H1 (cell line): ENCODE results near the gene TBC1D22A. TPM values are rescaled to one million over a fixed set of nuclear protein-coding genes. Genes with fewer than 3 reads are reported as not detected.

Experiments
- CTCF ChIA-PET: fragments of 300-600 bp; sonication (Branson Sonifier 250); formaldehyde crosslinking; loops from one replicate; lab custom pipeline; 2021; ENCODE audit not compliant: partially characterized antibody; lab: Charles Lee
- POLR2A ChIA-PET: fragments of 300-600 bp; sonication (Branson Sonifier 250); formaldehyde crosslinking; loops from one replicate; lab custom pipeline; 2021; ENCODE audit warnings: inconsistent platforms; ENCODE audit not compliant: partially characterized antibody; lab: Charles Lee
- DNase-seq, 2 experiments: peaks; one replicate each; pipeline versions ENCODE4 v3.0.0 to v3.0.0-alpha.2; 2010 to 2022; ENCODE audit warnings: low spot score in 2 of 2, low read depth in 1 of 2, mixed read lengths in 1 of 2
- FAIRE-seq: peaks from 2 replicates; lab custom pipeline; 2011; peaks lifted over from hg19 to GRCh38; lab: Jason Lieb, UNC
- H2AFZ ChIP-seq: 2 replicates; pipeline ENCODE4 v1.8.1; 2012; ENCODE audit warnings: low read length, inconsistent platforms
- H2AK5ac ChIP-seq: 2 replicates; pipeline ENCODE4 v1.6.1; 2013; ENCODE audit warnings: low read depth, low read length
- H2BK120ac ChIP-seq: replicated peaks from 2 replicates; pipeline ENCODE3; 2013; ENCODE audit warnings: low read depth, low read length, inconsistent platforms
- H2BK12ac ChIP-seq: 2 replicates; pipeline ENCODE4 v1.6.1; 2013; ENCODE audit warnings: low read depth, low read length
- H2BK15ac ChIP-seq: 2 replicates; pipeline ENCODE4 v1.6.1; 2013; ENCODE audit warnings: low read length
- H2BK20ac ChIP-seq: 2 replicates; pipeline ENCODE4 v1.6.1; 2013; ENCODE audit warnings: low read length
- H2BK5ac ChIP-seq: 2 replicates; pipeline ENCODE4 v1.6.1; 2013; ENCODE audit warnings: low read depth, low read length
- H3K14ac ChIP-seq: 2 replicates; pipeline ENCODE4 v1.6.1; 2013; ENCODE audit warnings: inconsistent platforms; ENCODE audit not compliant: insufficient read length
- H3K18ac ChIP-seq: 2 replicates; pipeline ENCODE4 v1.6.1; 2013; ENCODE audit warnings: low read length; ENCODE audit errors: extremely low read depth
- H3K23ac ChIP-seq: 2 replicates; pipeline ENCODE4 v1.6.1; 2013; ENCODE audit warnings: inconsistent platforms; ENCODE audit not compliant: insufficient read length
- H3K23me2 ChIP-seq: 2 replicates; pipeline ENCODE4 v1.6.1; 2013; ENCODE audit warnings: low read depth, low read length
- H3K27ac ChIP-seq: 2 replicates; pipeline ENCODE4 v1.6.1; 2011; ENCODE audit warnings: low read depth, low read length, inconsistent platforms
- H3K27me3 ChIP-seq, 4 experiments: replicated peaks in 1 of 4; 1 replicate in 1 of 4; 2 replicates in 3 of 4; pipeline versions ENCODE4 v1.6.1 to v1.8.1; 2011 to 2013; ENCODE audit warnings: low read length in 3 of 4, mild to moderate bottlenecking in 3 of 4, inconsistent platforms in 2 of 4, mixed read lengths in 2 of 4, moderate library complexity in 1 of 4; ENCODE audit not compliant: control insufficient read depth in 3 of 4, insufficient read depth in 3 of 4; ENCODE audit errors: extremely low read depth in 1 of 4
- H3K36me3 ChIP-seq, 4 experiments: 2 replicates each; pipeline versions ENCODE4 v1.6.1 to v1.8.1; 2011 to 2013; ENCODE audit warnings: mild to moderate bottlenecking in 4 of 4, low read length in 3 of 4, moderate library complexity in 2 of 4, control low read depth in 1 of 4, inconsistent platforms in 1 of 4; ENCODE audit not compliant: insufficient read depth in 4 of 4, control insufficient read depth in 2 of 4
- H3K4ac ChIP-seq: replicated peaks from 2 replicates; pipeline ENCODE3; 2013; ENCODE audit warnings: low read length, low read depth, mixed read lengths, inconsistent platforms; ENCODE audit not compliant: insufficient read length
- H3K4me1 ChIP-seq, 4 experiments: replicated peaks in 1 of 4; 1 replicate in 1 of 4; 2 replicates in 3 of 4; pipeline versions ENCODE4 v1.6.1 to v1.8.1; 2011 to 2013; ENCODE audit warnings: low read length in 3 of 4, inconsistent platforms in 2 of 4, mixed read lengths in 1 of 4; ENCODE audit not compliant: insufficient read depth in 4 of 4, control insufficient read depth in 3 of 4
- H3K4me2 ChIP-seq, 2 experiments: 2 replicates each; pipeline versions ENCODE4 v1.6.1 to v1.8.1; 2011 to 2013; ENCODE audit warnings: low read depth in 2 of 2, low read length in 2 of 2, control low read depth in 1 of 2, inconsistent platforms in 1 of 2, mild to moderate bottlenecking in 1 of 2; ENCODE audit not compliant: insufficient read depth in 1 of 2
- H3K4me3 ChIP-seq, 4 experiments: fragments of 200-600, 300-600 bp in 1 of 4; sonication (generic), shearing (Covaris generic), sonication (Bioruptor Twin) in 1 of 4; 2 replicates each; pipeline versions ENCODE4 v1.5.1 to v1.8.1; 2011 to 2016; ENCODE audit warnings: low read length in 4 of 4, low read depth in 3 of 4, control low read depth in 2 of 4, inconsistent platforms in 2 of 4, mild to moderate bottlenecking in 2 of 4, mixed read lengths in 1 of 4, moderate library complexity in 1 of 4; ENCODE audit not compliant: insufficient read depth in 2 of 4; ENCODE audit errors: extremely low read depth in 1 of 4
- H3K56ac ChIP-seq: replicated peaks from 2 replicates; pipeline ENCODE3; 2013; ENCODE audit warnings: low read depth, mild to moderate bottlenecking, mixed read lengths, low read length, inconsistent platforms; ENCODE audit not compliant: insufficient read length
- H3K79me1 ChIP-seq: 2 replicates; pipeline ENCODE4 v1.6.1; 2013; ENCODE audit warnings: low read depth, low read length, control low read depth
- H3K79me2 ChIP-seq, 2 experiments: 2 replicates each; pipeline versions ENCODE4 v1.6.1 to v1.8.1; 2012 to 2013; ENCODE audit warnings: low read length in 2 of 2, mild to moderate bottlenecking in 2 of 2, inconsistent platforms in 1 of 2; ENCODE audit not compliant: insufficient read depth in 2 of 2, control insufficient read depth in 1 of 2
- H3K9ac ChIP-seq, 4 experiments: replicated peaks in 1 of 4; 1 replicate in 1 of 4; 2 replicates in 3 of 4; pipeline versions ENCODE4 v1.6.1 to v1.8.1; 2011 to 2013; ENCODE audit warnings: low read depth in 3 of 4, low read length in 3 of 4, control low read depth in 2 of 4, mild to moderate bottlenecking in 2 of 4, moderate library complexity in 2 of 4, inconsistent platforms in 1 of 4; ENCODE audit errors: extremely low read depth in 1 of 4
- H3K9me3 ChIP-seq, 2 experiments: 2 replicates each; pipeline versions ENCODE4 v1.6.1 to v1.8.1; 2012 to 2013; ENCODE audit warnings: mild to moderate bottlenecking in 2 of 2, moderate library complexity in 2 of 2, control low read depth in 1 of 2, inconsistent platforms in 1 of 2, low read depth in 1 of 2, low read length in 1 of 2, mixed read lengths in 1 of 2; ENCODE audit not compliant: insufficient read depth in 2 of 2
- H4K20me1 ChIP-seq, 2 experiments: replicated peaks in 1 of 2; 2 replicates each; pipeline versions ENCODE3 to v1.8.1; 2011 to 2013; ENCODE audit warnings: inconsistent platforms in 2 of 2, low read length in 2 of 2, mild to moderate bottlenecking in 1 of 2; ENCODE audit not compliant: insufficient read depth in 2 of 2, control insufficient read depth in 1 of 2
- H4K5ac ChIP-seq: 2 replicates; pipeline ENCODE4 v1.6.1; 2013; ENCODE audit warnings: low read length, low read depth, mixed read lengths, inconsistent platforms; ENCODE audit not compliant: insufficient read length
- H4K8ac ChIP-seq: 2 replicates; pipeline ENCODE4 v1.8.0; 2013; ENCODE audit warnings: mild to moderate bottlenecking, moderate library complexity, low read length, inconsistent platforms; ENCODE audit not compliant: insufficient read depth; ENCODE audit errors: extremely low read depth
- H4K91ac ChIP-seq: replicated peaks from 2 replicates; pipeline ENCODE3; 2013; ENCODE audit warnings: low read length, mixed read lengths, inconsistent platforms; ENCODE audit not compliant: insufficient read length
- EZH2 ChIP-seq: fragments of 200-600 bp; sonication (generic); IDR thresholded peaks from 2 replicates; pipeline ENCODE4 v1.7.1; 2012; ENCODE audit warnings: low read depth, mild to moderate bottlenecking, moderate library complexity, low read length, inconsistent platforms; ENCODE audit not compliant: severe bottlenecking
- SIN3A ChIP-seq, 2 experiments: IDR thresholded peaks in 1 of 2; conservative IDR thresholded peaks in 1 of 2; 2 replicates each; pipeline ENCODE4 v1.6.1; 2011 to 2012; ENCODE audit warnings: low read length in 2 of 2, improper control_type of control experiment in 1 of 2, low read depth in 1 of 2, mild to moderate bottlenecking in 1 of 2
- WGBS, 2 experiments: shearing (Covaris generic) in 1 of 2; methylation state at CpG; one replicate each; pipeline versions ENCODE4 v1.1.6 to v1.1.7; 2013 to 2015; ENCODE audit warnings: low lambda C conversion rate in 2 of 2, mixed read lengths in 2 of 2, inconsistent platforms in 1 of 2, low coverage in 1 of 2, missing lambda C conversion rate in 1 of 2; ENCODE audit not compliant: insufficient replicate concordance in 2 of 2, insufficient coverage in 1 of 2, insufficient read length in 1 of 2; ENCODE audit errors: extremely low coverage in 1 of 2, missing lambda C conversion rate in 1 of 2; 5-methylcytosine and 5-hydroxymethylcytosine counted together
- polyA plus RNA-seq, 7 experiments: library from polyadenylated mRNA; depleted of rRNA in 3 of 7; stranded (reverse) in 5 of 7; unstranded in 2 of 7; fragments of >200 nt in 5 of 7; fragments of 200-250 nt in 2 of 7; gene quantifications; 1 replicate in 5 of 7; 2 replicates in 1 of 7; 4 replicates in 1 of 7; pipeline versions ENCODE4 v1.2.1 to v1.2.3, GENCODE V29; 2011 to 2013; ENCODE audit warnings: missing spikeins in 2 of 7, mixed read lengths in 2 of 7
- total RNA-seq: library from RNA; stranded (reverse); fragmentation: NEBNext Ultra II Directional; extraction: Animal tissue kit (Norgen Biotek cat#: 25700); gene quantifications from 2 replicates; pipeline ENCODE4 v1.2.1, GENCODE V29; 2021
- TF ChIP-seq, protein P1 (sequence below): IDR thresholded peaks from 2 replicates; pipeline ENCODE4 v1.6.1; 2012; ENCODE audit warnings: inconsistent platforms

Gene TBC1D22A
- total and polyA plus RNA-seq, 2 of the 8 experiments (the other 6 are each of a cell fraction or from before 2014, with no cell fraction given) = 11.9 to 18.4 TPM

DNA sequence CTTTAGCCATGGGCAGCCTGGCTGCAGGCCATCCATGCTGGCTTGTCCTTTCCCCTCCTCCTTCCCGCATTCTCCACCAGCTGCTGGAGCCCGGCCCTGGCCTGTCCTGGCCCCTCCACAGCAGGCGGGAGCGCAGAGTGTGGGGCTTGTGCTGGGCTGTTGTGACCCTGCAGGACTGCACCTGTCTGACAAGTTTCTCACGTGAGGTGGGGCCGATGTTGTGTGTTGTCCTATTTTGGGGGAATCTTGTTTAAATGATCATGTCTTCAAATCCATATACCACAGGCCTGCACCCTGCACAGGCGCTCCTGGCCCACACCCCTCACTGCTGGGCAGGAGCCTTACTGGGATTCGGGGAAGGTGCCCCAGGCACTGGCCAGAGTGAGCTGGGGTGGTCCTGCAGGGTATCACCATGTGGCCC, 30.4 kb downstream of the TBC1D22A start:
- Histone ChIP-seq H3K27ac (no peak overlapping the region; the same call in 1 of the 2 replicates), H3K4me1 (no peaks in the 10 kb centered on the region), H3K4me2 (no peak overlapping the region), H4K8ac (no peak overlapping the region; the same call in 1 of the 2 replicates), H3K4me3 (no peak overlapping the region), H3K36me3 (peaks cover 0 to 5% (median 2%) of the 10 kb centered on the region in 4 experiments; a peak in 3 of 8 replicates), H3K18ac (no peak overlapping the region), H3K4ac (no peak overlapping the region), H3K9me3 (no peaks in the 10 kb centered on the region), H4K91ac (no peak overlapping the region), H3K14ac (no peak overlapping the region), H2BK20ac (no peak overlapping the region), H2BK12ac (no peak overlapping the region), H3K9ac (no peak overlapping the region), H3K56ac (no peak overlapping the region), H3K23me2 (no peaks in the 10 kb centered on the region), H3K23ac (no peak overlapping the region), H3K27me3 (no peaks in the 10 kb centered on the region), H2AK5ac (no peak overlapping the region), H2AFZ (no peak overlapping the region), H3K79me1 (peaks cover 2% of the 10 kb centered on the region; the same call in 1 of the 2 replicates), H3K79me2 (no peaks in the 10 kb centered on the region; a peak in 1 of 4 replicates), H2BK15ac (no peak overlapping the region), H4K20me1 (peaks cover 0 to 9% of the 10 kb centered on the region in 2 experiments), H4K5ac (no peak overlapping the region), H2BK5ac (no peak overlapping the region), H2BK120ac (no peak overlapping the region)
- 92% methylated on average over 8 of the region's 8 CpGs; no CpG with 5 or more reads in 1 of the 2 experiments for WGBS, 2 experiments
- TF ChIP-seq, protein P1, sequence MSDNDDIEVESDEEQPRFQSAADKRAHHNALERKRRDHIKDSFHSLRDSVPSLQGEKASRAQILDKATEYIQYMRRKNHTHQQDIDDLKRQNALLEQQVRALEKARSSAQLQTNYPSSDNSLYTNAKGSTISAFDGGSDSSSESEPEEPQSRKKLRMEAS = no peak
- TF ChIP-seq SIN3A (conservative IDR thresholded peaks at IDR 0.05 in 1 of 2, IDR thresholded peaks at IDR 0.05 in 1 of 2; ENCODE audit: low read depth in 1 of 2, low read length in 2 of 2) (no peak), EZH2 (no peak)
- no peak for FAIRE-seq
- ChIA-PET CTCF (interaction anchor here (0.6 to 3.1 kb wide), 6 partner anchors 10 to 44 kb away, joined by 3 to 21 read pairs (median 4); no protein-coding TSS in a partner anchor), POLR2A (interaction anchor here (1.8 kb wide), 1 partner anchor 30 kb away, joined by 5 read pairs; the partner anchor contains the start of gene TBC1D22A)
- no peak for DNase-seq
